DND-41 (cell line): ENCODE data around the gene BACH2.

Experiments used
- ATAC-seq: fragments of 200-7000 bp; cut with Tn5 transposase; 3 replicates; pipeline ENCODE4 v1.9.1; 2021; ENCODE audit warnings: low read depth; ENCODE audit not compliant: insufficient read depth
- DNase-seq: peaks from one replicate; pipeline ENCODE4 v3.0.0-alpha.2; 2020
- H2AFZ ChIP-seq: 2 replicates; pipeline ENCODE4 v1.6.0; 2012; ENCODE audit warnings: low read depth, low read length
- H3K27ac ChIP-seq: 2 replicates; pipeline ENCODE4 v1.5.1; 2012; ENCODE audit warnings: low read length, inconsistent platforms
- H3K27me3 ChIP-seq: fragments of 200-600 bp; sonication (generic); 2 replicates; pipeline ENCODE4 v1.6.0; 2012; ENCODE audit warnings: low read length, mild to moderate bottlenecking, inconsistent platforms; ENCODE audit not compliant: insufficient read depth, poor library complexity
- H3K36me3 ChIP-seq: 2 replicates; pipeline ENCODE4 v1.5.1; 2012; ENCODE audit warnings: low read length, inconsistent platforms; ENCODE audit not compliant: insufficient read depth
- H3K4me1 ChIP-seq: 2 replicates; pipeline ENCODE4 v1.5.1; 2012; ENCODE audit warnings: mild to moderate bottlenecking, low read length; ENCODE audit not compliant: insufficient read depth
- H3K4me2 ChIP-seq: 2 replicates; pipeline ENCODE4 v1.6.0; 2012; ENCODE audit warnings: mild to moderate bottlenecking, moderate library complexity, low read length, inconsistent platforms; ENCODE audit not compliant: insufficient read depth
- H3K4me3 ChIP-seq, 2 experiments: fragments of 200-600 bp in 1 of 2; shearing (Covaris generic) in 1 of 2; 2 replicates each; pipeline ENCODE4 v1.5.1; 2012 to 2016; ENCODE audit warnings: inconsistent platforms in 2 of 2, low read length in 2 of 2, mild to moderate bottlenecking in 2 of 2, low read depth in 1 of 2, moderate library complexity in 1 of 2
- H3K79me2 ChIP-seq: 2 replicates; pipeline ENCODE4 v1.6.0; 2012; ENCODE audit warnings: low read length, inconsistent platforms; ENCODE audit not compliant: insufficient read depth
- H3K9ac ChIP-seq: 2 replicates; pipeline ENCODE4 v1.6.0; 2012; ENCODE audit warnings: low read depth, mild to moderate bottlenecking, inconsistent platforms, low read length, moderate library complexity
- H3K9me3 ChIP-seq: 2 replicates; pipeline ENCODE4 v1.5.1; 2012; ENCODE audit warnings: low read length, moderate library complexity, mild to moderate bottlenecking, inconsistent platforms; ENCODE audit not compliant: insufficient read depth, severe bottlenecking
- H4K20me1 ChIP-seq: 2 replicates; pipeline ENCODE4 v1.6.0; 2012; ENCODE audit warnings: low read length; ENCODE audit not compliant: insufficient read depth
- EZH2 ChIP-seq: IDR thresholded peaks from 3 replicates; pipeline ENCODE4 v1.6.1; 2012; ENCODE audit warnings: borderline replicate concordance, low read depth, mild to moderate bottlenecking, moderate library complexity, low read length, inconsistent platforms; ENCODE audit not compliant: severe bottlenecking
- TF ChIP-seq, protein P1 (sequence below): IDR thresholded peaks from 2 replicates; pipeline ENCODE4 v1.5.1; 2012; ENCODE audit warnings: borderline replicate concordance, low read length, moderate library complexity, mild to moderate bottlenecking; ENCODE audit not compliant: poor library complexity, severe bottlenecking; ENCODE audit errors: extremely low read depth

The BACH2 gene

DNA sequence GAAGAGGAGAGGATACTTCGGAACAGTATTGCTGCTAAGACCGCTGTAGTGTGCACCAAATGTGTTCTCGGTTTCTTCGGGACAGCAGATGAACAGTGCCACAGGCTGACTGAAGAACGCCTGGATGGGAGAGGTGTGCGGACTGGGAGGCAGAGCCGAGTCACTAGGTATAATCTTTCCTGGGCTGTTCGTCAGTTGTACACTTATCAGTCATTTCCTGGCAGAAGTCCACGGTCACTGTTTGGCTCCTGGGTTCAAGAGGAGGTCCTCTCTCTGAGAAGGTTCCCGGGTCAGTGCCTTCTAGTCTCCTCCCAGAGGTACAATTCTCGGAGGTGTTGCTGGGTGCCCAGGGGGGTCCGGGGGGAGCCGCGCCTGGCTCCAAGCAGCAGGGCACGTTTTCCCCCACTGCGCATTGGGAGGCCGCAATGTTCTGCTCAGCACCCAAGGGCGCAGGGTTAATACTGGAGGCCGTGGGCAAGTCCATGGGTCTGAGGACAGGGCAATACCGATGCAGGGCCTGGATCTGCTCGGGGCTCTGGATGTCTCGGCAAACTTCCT lies 364.3 kb downstream of the BACH2 start:
- DNase-seq (no peak), ATAC-seq (no peak)
- H3K9me3 ChIP-seq: no peaks in the 10 kb centered on the region
- H3K9ac ChIP-seq: no peak overlapping the region
- H3K4me3 ChIP-seq: no peak overlapping the region
- no peak overlapping the region for H2AFZ ChIP-seq
- H3K27me3 ChIP-seq: no peaks in the 10 kb centered on the region
- no peaks in the 10 kb centered on the region for H3K4me1 ChIP-seq
- no peak for TF ChIP-seq EZH2
- TF ChIP-seq, protein P1, sequence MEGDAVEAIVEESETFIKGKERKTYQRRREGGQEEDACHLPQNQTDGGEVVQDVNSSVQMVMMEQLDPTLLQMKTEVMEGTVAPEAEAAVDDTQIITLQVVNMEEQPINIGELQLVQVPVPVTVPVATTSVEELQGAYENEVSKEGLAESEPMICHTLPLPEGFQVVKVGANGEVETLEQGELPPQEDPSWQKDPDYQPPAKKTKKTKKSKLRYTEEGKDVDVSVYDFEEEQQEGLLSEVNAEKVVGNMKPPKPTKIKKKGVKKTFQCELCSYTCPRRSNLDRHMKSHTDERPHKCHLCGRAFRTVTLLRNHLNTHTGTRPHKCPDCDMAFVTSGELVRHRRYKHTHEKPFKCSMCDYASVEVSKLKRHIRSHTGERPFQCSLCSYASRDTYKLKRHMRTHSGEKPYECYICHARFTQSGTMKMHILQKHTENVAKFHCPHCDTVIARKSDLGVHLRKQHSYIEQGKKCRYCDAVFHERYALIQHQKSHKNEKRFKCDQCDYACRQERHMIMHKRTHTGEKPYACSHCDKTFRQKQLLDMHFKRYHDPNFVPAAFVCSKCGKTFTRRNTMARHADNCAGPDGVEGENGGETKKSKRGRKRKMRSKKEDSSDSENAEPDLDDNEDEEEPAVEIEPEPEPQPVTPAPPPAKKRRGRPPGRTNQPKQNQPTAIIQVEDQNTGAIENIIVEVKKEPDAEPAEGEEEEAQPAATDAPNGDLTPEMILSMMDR: no peak
- H3K79me2 ChIP-seq: no peaks in the 10 kb centered on the region
- H3K27ac ChIP-seq: no peak overlapping the region
- H4K20me1 ChIP-seq: no peaks in the 10 kb centered on the region
- no peaks in the 10 kb centered on the region; the same call in 1 of the 2 replicates for H3K36me3 ChIP-seq
- H3K4me2 ChIP-seq: no peak overlapping the region

DNA sequence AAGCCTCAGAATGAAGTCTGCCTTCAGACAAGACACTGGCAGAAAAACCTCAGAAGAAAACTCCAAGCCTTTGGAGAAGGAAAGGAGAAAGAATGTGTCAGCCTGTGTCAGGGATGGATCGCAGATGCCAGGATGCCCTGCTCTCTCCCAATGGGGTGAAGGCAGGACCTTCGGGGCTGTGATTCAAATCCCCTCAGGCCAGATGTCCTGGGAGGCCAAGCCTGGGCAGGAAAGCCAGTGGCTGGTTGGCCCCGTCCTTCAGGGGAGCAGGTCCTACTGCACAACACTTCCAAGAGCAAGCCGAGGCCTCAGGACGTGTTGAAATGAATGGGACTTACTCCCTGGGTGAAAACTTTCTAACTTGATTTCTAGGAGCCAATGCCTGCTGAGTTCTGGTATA lies 365.9 kb downstream of the BACH2 start:
- Histone ChIP-seq H3K36me3 (no peaks in the 10 kb centered on the region; the same call in 1 of the 2 replicates), H3K4me2 (no peak overlapping the region), H4K20me1 (no peaks in the 10 kb centered on the region), H3K9me3 (no peaks in the 10 kb centered on the region), H3K27ac (no peak overlapping the region), H3K79me2 (no peaks in the 10 kb centered on the region), H3K4me1 (no peaks in the 10 kb centered on the region), H3K27me3 (no peaks in the 10 kb centered on the region), H3K4me3 (no peak overlapping the region), H2AFZ (no peak overlapping the region), H3K9ac (no peak overlapping the region)
- TF ChIP-seq, protein P1: no peak
- no peak for TF ChIP-seq EZH2
- ATAC-seq (no peak), DNase-seq (no peak)

DNA sequence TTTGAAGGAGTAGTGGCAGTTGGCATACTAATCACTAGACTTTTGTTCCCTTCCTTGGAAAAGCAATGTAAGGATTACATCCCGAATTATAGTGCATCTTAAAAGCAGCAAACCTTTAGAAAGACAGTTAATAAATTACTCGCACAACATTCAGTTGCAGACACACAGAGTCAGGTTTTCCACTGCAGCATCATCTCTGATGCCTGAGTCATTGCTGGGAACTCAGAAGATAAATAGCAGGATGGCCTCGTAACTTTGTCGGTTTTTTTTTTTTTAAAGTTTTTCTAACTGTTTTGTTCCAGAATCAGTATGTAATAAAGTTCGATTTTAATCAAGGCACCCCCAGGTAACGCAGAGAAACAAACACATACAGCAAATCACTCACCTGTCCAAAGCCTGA lies 368.0 kb downstream of the BACH2 start:
- H3K4me3 ChIP-seq: no peak overlapping the region
- no peaks in the 10 kb centered on the region for H4K20me1 ChIP-seq
- no peaks in the 10 kb centered on the region; the same call in 1 of the 2 replicates for H3K36me3 ChIP-seq
- H2AFZ ChIP-seq: no peak overlapping the region
- H3K27me3 ChIP-seq: no peaks in the 10 kb centered on the region
- H3K4me1 ChIP-seq: no peaks in the 10 kb centered on the region
- H3K27ac ChIP-seq: no peak overlapping the region
- ATAC-seq (no peak), DNase-seq (no peak)
- H3K4me2 ChIP-seq: no peak overlapping the region
- no peak overlapping the region for H3K9ac ChIP-seq
- no peaks in the 10 kb centered on the region for H3K79me2 ChIP-seq
- TF ChIP-seq EZH2: no peak
- TF ChIP-seq, protein P1: no peak
- H3K9me3 ChIP-seq: no peaks in the 10 kb centered on the region

DNA sequence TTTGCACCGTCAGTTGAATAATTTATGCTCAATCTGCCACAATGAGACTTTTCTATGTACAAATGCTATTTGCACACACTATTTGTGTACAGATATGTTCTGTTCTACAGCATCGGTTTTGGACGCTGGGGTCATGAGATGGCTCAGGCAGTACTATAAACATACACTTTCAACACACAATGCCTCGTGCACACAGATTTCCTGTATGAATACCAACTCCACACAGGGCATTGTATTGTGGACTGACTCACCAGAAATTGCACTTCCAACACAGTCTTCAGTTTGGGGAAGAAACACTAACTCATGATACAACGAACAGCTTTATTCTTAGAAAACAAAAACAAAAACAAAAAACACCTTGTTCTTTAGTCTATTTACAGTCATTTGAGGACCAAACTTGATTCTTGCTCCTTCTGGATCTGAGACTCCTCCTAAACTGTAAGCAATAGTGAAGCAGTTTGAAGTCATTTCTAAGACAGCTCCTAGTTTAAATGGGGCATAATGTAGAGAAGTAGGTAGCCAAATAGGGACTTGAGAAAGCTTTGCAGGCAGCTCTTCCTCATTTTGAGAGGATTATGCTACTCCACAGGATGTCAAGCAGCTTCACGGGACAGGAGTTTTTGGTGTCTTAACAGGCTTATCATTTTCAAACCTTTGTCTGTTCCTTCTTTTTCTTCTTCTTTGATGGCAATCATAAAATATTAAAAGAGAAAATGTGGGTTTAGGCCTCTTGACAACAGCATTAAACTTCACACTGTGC lies 368.7 kb downstream of the BACH2 start:
- Histone ChIP-seq H3K4me1 (no peaks in the 10 kb centered on the region), H3K79me2 (no peaks in the 10 kb centered on the region), H3K36me3 (no peaks in the 10 kb centered on the region), H4K20me1 (no peaks in the 10 kb centered on the region), H3K27ac (no peak overlapping the region), H3K4me3 (no peak overlapping the region), H3K4me2 (no peak overlapping the region), H3K9me3 (no peaks in the 10 kb centered on the region), H3K27me3 (no peaks in the 10 kb centered on the region), H2AFZ (no peak overlapping the region), H3K9ac (no peak overlapping the region)
- DNase-seq: no peak
- TF ChIP-seq, protein P1: no peak
- TF ChIP-seq EZH2: no peak
- no peak for ATAC-seq
